ENCODE measurements around the gene CHCHD3.

Gene CHCHD3

DNA sequence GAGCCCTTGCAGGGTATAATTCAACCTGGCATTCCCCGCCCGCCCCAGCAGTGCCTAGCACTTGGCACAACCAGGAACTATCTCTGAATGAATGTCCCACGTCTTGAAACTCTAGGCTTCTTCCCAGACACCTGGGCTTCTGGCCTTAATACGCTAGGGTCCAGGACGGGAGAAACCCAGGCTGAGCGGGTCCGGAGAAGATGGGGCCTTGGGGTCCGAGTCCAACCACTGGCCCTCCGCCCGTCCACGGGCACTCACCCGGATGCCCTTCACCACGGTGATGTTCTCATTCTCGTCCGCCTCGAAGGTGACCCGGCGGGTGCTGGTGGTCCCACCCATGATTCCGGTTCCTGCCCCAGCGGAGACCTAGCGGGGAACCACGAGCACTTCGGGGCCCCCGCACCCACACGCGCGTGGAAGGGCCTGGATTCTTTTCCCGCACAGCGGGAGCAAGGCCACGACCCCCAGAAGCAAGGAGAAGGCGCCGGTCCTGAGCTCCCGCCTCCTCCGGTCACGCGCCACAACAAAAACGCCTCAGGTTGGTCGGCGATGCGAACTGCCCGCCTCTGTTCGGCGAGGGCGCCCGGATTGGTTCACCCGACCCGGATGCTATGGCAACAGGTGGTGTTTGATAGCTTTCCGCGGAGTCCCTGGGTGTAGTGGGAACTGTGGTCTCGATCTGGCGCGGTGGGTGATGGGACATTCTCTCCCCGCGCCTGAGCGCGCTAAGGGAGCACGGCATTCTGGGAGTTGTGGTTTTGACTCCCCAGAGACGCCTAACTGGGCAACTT lies at the start of gene CHCHD3:
Gene CHCHD3, minus strand, starts transcription at position 492 of the 791 bp plus-strand sequence. Its CDS starts 153 bp downstream, at position 339.
- H3K4me3 ChIP-seq (ENCODE audit: low read length): peak within 1 kb of the TSS; percentile 94
- TF ChIP-seq ZNF274 (IDR thresholded peaks at IDR 0.05; ENCODE audit: low read depth, low read length): no peak

DNA sequence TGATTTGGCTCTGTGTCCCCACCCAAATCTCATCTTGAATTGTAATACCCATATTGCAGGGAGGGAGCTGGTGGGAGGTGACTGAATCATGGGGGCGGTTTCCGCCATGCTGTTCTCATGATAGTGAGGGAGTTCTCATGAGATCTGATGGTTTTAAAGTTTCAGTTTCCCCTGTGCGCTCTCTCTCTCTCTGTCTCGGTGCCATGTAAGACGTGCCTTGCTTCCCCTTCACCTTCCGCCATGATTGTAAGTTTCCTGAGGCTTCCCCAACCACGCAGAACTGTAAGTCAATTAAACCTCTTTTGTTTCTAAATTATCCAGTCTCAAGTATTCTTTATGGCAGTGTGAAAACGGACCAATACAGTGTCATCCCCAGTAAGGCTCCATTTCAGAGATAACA lies 48.3 kb upstream of the CHCHD3 start:
- no peak overlapping the region for H3K4me3 ChIP-seq (ENCODE audit: low read length)
- no peak for TF ChIP-seq ZNF274 (IDR thresholded peaks at IDR 0.05; ENCODE audit: low read depth, low read length)

DNA sequence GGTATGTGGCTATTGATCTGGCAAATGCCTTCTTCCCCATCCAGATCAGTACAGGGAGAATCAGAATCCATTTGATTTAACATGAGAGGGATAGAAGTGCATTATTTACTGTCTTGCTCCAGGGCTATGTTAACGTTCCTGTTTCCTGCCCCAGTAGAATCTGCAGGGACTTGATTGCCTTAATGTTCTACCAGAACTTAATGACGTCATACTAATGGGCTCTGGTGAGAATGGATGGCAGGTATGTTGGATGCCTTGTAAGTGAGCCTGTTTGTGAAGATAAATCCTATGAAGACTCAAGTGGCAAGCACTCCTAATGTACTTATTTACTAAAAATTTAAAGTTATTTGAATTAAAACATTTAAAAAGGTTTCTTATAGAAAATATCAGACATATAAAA lies 44.5 kb upstream of the CHCHD3 start:
- H3K4me3 ChIP-seq (ENCODE audit: low read length): no peak overlapping the region
- TF ChIP-seq ZNF274 (IDR thresholded peaks at IDR 0.05; ENCODE audit: low read depth, low read length): no peak

DNA sequence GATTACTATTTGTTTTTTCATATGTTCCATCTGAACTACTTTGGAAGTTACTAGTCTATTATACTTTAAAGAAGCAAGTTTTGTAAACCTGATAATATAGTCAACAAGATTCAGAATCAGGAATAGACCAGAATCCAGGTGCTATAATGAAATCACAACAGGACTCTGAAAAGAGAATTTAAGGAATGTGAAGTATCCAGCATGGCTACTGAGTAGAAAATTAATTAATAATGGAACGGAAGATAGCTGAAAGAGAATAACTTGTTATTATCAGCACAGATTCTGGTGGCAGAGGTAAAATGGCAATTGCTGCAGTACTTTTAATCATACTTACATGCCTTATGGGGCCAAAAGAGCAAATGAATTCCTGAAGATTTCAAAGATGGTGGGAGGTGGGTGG lies 43.1 kb upstream of the CHCHD3 start:
- H3K4me3 ChIP-seq (ENCODE audit: low read length): no peak overlapping the region
- no peak for TF ChIP-seq ZNF274 (IDR thresholded peaks at IDR 0.05; ENCODE audit: low read depth, low read length)

DNA sequence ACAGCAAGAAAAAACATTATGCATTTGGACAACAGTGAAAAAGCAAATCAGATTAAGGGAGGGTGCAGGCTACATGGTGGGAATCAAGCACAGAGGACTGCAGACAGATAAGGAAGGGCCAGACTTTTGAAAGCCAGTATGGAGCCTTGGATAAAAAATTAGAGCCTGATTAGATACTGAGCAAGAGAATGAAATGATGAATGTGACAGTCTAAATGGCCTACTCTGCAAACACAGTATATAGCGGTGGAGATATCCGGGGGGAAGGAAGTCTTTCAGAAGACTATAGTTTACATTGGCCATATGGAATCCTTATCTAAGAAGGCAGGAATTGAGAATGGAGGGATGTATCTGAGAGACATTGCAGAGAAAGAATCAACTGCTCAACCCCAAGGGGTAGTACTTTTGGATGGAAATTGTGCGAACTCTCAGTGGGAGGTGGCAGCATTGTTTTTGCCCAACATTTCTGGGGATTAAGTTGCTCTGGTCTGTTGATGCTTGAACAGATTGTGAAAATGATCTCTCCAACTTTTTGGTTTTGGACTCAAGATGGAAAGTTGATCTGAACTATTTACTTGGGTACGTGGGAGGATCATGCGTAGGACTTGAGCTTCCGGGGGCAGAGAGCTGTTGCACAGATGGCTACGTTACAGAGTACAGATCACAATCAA lies 39.4 kb upstream of the CHCHD3 start:
- H3K4me3 ChIP-seq (ENCODE audit: low read length): no peak overlapping the region
- TF ChIP-seq ZNF274 (IDR thresholded peaks at IDR 0.05; ENCODE audit: low read depth, low read length): no peak

DNA sequence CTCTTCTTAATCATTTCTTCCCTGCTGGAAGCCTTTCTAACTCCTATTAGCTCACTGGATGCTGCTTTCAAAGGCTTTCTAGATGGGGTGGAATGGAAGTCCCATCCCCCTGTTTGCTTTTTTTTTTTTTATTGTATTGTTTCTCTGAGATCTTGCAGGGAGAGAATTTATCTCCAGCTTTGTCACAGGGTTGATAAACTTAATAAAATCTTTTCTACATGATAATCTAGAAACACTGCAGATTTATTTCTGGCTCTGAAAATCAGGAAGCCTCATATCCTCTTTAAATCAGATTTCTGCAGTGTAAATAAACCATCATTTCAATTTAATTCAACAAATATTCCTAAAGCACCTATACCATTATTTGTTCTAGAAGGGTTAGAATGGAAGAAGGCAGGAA lies 37.2 kb upstream of the CHCHD3 start:
- TF ChIP-seq ZNF274 (IDR thresholded peaks at IDR 0.05; ENCODE audit: low read depth, low read length): no peak
- no peak overlapping the region for H3K4me3 ChIP-seq (ENCODE audit: low read length)

DNA sequence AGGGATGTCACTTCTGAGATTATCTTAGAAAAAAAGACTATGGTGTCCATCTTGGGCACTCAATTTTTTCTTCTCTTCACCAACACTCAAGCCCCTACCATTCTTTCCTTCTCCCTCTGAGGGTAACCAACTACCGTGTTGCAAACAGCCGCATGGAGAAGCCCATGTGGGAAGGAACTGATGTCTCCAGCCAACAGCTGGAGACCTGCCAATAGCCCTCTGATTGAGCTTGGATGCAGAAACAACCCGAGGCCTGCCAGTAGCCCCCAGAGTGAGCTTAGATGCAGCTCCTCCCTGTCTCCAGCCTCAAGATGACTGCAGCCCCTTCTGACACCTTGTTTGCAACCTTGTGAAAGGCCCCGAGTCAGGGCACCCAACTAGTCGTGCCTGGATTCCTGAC lies 36.4 kb upstream of the CHCHD3 start:
- no peak for TF ChIP-seq ZNF274 (IDR thresholded peaks at IDR 0.05; ENCODE audit: low read depth, low read length)
- H3K4me3 ChIP-seq (ENCODE audit: low read length): no peak overlapping the region

DNA sequence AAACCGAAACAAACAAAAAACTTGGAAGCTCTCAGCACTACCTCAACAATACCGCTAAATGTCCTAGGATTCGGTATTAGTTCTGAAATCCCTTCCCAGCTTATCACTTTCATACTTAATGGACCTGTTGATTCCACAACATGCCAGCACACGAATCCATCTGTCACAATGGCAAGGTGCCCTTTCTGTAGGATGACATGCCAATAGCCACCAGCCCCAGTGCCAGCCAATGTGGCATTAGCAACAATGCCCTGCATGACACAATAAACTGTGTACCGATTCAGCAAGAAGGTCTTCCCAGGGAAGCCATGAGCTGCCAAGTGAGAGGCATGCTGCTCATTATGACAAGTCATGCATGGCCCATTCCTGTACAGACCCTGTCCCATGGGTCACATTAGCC lies 35.6 kb upstream of the CHCHD3 start:
- H3K4me3 ChIP-seq (ENCODE audit: low read length): no peak overlapping the region
- no peak for TF ChIP-seq ZNF274 (IDR thresholded peaks at IDR 0.05; ENCODE audit: low read depth, low read length)

- no peak overlapping the region for H3K4me3 ChIP-seq (ENCODE audit: low read length)
- no peak for TF ChIP-seq ZNF274 (IDR thresholded peaks at IDR 0.05; ENCODE audit: low read depth, low read length)
Measured at GRCh38 chr7:133115596-133115995, 33.7 kb upstream of the CHCHD3 start.

DNA sequence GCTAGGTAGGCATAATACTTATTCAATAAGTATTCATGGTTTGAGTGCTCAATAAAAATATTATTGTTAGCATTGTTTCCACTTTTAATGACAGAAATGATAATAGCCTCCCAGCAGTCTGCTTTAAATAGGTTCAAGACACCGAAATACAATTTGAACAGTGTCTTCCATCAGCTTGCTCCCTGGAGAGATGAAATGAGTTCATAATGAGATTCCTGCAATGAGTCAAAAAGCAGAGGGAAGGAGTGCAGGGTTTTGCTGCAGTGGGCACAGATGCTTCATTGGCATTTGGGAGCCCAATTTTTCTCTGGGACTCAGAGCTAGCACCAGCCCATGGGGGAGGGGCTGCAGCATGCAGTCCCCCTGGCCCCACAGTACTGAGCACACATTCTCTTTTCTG lies 32.6 kb upstream of the CHCHD3 start:
- TF ChIP-seq ZNF274 (IDR thresholded peaks at IDR 0.05; ENCODE audit: low read depth, low read length): no peak
- H3K4me3 ChIP-seq (ENCODE audit: low read length): no peak overlapping the region

GRCh38 chr7:133112976-133113375 lies 31.1 kb upstream of the CHCHD3 start:
- TF ChIP-seq ZNF274 (IDR thresholded peaks at IDR 0.05; ENCODE audit: low read depth, low read length): no peak
- H3K4me3 ChIP-seq (ENCODE audit: low read length): no peak overlapping the region

DNA sequence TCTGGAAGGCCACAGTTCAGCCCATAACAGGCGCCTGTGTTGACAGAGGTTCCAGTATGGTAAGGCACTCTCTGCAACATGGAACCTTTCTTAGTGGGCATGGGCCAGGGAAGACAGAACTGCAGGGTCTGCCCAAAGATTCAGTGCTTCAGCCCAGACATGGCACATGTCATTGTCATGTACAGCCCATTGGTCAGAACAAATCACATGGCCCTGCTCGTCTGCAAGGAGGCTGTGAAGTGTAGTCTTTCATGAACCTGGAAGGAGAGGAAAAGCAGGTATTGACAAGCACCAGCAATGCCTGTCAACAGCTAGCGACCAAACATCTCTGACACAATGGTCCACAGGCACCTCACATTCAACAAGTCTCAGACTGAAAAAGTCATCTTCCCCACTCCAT lies 30.4 kb upstream of the CHCHD3 start:
- no peak for TF ChIP-seq ZNF274 (IDR thresholded peaks at IDR 0.05; ENCODE audit: low read depth, low read length)
- no peak overlapping the region for H3K4me3 ChIP-seq (ENCODE audit: low read length)

DNA sequence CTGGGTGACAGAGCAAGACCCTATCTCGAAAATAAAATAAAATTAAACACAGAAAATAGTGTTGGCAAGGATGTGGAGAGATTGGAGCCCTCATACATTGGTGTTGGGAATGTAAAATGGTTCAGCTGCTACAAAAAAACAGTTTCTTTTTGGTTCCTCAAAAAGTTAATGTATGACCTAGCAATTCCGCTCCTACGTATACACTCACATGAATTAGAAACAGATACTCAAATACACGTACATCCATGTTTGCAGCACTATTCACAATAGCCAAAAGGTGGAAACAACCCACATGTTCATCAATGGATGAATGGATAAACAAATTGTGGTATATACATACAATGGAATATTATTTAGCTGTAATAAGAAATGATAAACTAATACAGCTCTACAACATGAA lies 28.4 kb upstream of the CHCHD3 start:
- TF ChIP-seq ZNF274 (IDR thresholded peaks at IDR 0.05; ENCODE audit: low read depth, low read length): no peak

DNA sequence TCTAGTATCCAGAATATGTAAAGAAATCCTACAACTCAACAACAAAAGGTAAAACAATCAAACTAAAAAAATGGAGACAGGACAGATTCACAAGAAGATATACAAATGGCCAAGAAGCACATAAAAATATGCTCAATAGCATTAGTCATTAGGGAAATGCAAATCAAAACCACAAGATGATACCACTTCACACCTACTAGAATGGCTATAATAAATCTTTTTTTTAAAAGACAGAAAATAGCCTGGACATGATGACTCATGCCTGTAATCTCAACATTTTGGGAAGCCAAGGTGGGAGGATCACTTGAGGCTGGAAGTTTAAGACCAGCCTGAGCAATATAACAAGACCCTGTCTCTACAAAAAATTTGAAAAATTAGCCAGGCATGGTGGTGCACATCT lies 27.9 kb upstream of the CHCHD3 start:
- no peak for TF ChIP-seq ZNF274 (IDR thresholded peaks at IDR 0.05; ENCODE audit: low read depth, low read length)
- H3K4me3 ChIP-seq (ENCODE audit: low read length): no peak overlapping the region

More for the DNA sequence above, 28.4 kb upstream of the CHCHD3 start:
- no peak overlapping the region for H3K4me3 ChIP-seq (ENCODE audit: low read length)

DNA sequence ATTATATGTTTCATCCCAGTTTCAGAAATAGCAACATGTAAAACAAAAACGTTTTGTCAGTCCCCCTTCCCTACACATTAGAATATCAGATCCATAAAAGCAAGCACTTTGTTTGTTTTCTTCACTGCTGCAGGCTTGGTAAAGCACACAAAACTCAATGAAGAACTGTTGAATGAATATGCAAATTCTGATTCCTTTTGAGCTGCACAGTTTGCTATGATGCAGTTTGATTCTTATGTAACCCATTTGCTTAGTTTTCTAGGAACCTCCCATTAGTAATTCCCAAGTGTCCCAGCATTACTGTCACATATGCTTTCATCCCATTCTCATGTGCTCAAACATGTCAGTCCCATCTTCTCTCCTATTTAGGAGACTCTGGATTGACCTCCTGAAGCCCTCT lies 26.1 kb upstream of the CHCHD3 start:
- no peak overlapping the region for H3K4me3 ChIP-seq (ENCODE audit: low read length)
- TF ChIP-seq ZNF274 (IDR thresholded peaks at IDR 0.05; ENCODE audit: low read depth, low read length): no peak

Measured in GM08714 (cell line).